Measurements from ENCODE around the gene MAP3K14. TPM values are rescaled to one million over a fixed set of nuclear protein-coding genes. Genes with fewer than 3 reads are reported as not detected.
A peak's percentile ranks its signal among the peaks of the same experiment; 100 is the strongest.

MAP3K14 gene
- total RNA-seq, 1 experiment from 2014 or later = 16.4 TPM

DNA sequence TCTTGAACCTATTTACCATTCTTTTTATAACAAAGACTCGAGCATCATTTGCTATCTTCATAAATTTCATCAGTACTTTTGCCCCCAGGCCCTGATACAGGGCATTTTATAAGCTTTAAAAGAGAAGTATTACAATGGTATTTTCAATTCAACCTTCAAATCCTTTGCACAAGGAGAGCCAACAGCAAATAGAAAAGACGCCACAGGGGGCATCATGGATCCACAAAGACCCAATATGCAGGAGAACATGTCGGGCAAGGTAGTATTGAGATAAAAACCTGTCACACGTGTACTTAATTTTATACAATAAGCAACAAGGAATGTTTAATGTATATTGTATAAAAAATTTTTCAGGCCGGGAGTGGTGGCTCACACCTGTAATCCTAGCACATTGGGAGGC lies 10.2 kb downstream of the MAP3K14 start:
- H3K4me3 ChIP-seq (replicated peaks in 1 of 2; ENCODE audit: low read depth in 1 of 2, low read length in 2 of 2) = no peak overlapping the region
- RAD21 ChIA-PET (ENCODE audit: low non-redundant PET in 1 of 2, low total read pairs in 2 of 2, uncharacterized antibody in 2 of 2, unreplicated experiment in 2 of 2) = no interaction called here
- no peak overlapping the region for H2AFZ ChIP-seq (ENCODE audit: low read depth, low read length, poor library complexity, severe bottlenecking)
- no peak overlapping the region for H3K9ac ChIP-seq (ENCODE audit: low read length)
- H4K20me1 ChIP-seq (ENCODE audit: insufficient read depth) = peaks cover 26% of the 10 kb centered on the region; the same call in 1 of the 2 replicates
- no peaks in the 10 kb centered on the region for H3K9me3 ChIP-seq (ENCODE audit: control insufficient read depth in 1 of 2, insufficient read depth in 1 of 2, low read depth in 1 of 2, low read length in 2 of 2)
- H3K27me3 ChIP-seq (ENCODE audit: insufficient read depth, low read length) = no peaks in the 10 kb centered on the region
- H3K9me2 ChIP-seq (ENCODE audit: insufficient read depth) = no peaks in the 10 kb centered on the region
- CTCF ChIA-PET = interaction anchor here (0.8 to 1.5 kb wide), 2 partner anchors 11 to 78 kb away, joined by 3 to 4 read pairs; no protein-coding TSS in a partner anchor
- TF ChIP-seq, protein P1, sequence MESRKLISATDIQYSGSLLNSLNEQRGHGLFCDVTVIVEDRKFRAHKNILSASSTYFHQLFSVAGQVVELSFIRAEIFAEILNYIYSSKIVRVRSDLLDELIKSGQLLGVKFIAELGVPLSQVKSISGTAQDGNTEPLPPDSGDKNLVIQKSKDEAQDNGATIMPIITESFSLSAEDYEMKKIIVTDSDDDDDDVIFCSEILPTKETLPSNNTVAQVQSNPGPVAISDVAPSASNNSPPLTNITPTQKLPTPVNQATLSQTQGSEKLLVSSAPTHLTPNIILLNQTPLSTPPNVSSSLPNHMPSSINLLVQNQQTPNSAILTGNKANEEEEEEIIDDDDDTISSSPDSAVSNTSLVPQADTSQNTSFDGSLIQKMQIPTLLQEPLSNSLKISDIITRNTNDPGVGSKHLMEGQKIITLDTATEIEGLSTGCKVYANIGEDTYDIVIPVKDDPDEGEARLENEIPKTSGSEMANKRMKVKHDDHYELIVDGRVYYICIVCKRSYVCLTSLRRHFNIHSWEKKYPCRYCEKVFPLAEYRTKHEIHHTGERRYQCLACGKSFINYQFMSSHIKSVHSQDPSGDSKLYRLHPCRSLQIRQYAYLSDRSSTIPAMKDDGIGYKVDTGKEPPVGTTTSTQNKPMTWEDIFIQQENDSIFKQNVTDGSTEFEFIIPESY (IDR thresholded peaks at IDR 0.05; ENCODE audit: extremely low read depth, insufficient replicate concordance, low read length) = no peak
- TF ChIP-seq, protein P2, sequence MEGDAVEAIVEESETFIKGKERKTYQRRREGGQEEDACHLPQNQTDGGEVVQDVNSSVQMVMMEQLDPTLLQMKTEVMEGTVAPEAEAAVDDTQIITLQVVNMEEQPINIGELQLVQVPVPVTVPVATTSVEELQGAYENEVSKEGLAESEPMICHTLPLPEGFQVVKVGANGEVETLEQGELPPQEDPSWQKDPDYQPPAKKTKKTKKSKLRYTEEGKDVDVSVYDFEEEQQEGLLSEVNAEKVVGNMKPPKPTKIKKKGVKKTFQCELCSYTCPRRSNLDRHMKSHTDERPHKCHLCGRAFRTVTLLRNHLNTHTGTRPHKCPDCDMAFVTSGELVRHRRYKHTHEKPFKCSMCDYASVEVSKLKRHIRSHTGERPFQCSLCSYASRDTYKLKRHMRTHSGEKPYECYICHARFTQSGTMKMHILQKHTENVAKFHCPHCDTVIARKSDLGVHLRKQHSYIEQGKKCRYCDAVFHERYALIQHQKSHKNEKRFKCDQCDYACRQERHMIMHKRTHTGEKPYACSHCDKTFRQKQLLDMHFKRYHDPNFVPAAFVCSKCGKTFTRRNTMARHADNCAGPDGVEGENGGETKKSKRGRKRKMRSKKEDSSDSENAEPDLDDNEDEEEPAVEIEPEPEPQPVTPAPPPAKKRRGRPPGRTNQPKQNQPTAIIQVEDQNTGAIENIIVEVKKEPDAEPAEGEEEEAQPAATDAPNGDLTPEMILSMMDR (IDR thresholded peaks at IDR 0.05 in 2 of 3, conservative IDR thresholded peaks at IDR 0.05 in 1 of 3; ENCODE audit: borderline replicate concordance in 1 of 3, insufficient read depth in 1 of 3, low read depth in 2 of 3, low read length in 2 of 3) = peak in 2 of 3 experiments; percentile 9 to 38; a peak in 2 of 6 replicates
- TF ChIP-seq RAD21 (IDR thresholded peaks at IDR 0.05; ENCODE audit: low read depth) (peak; percentile 29; the same call in 1 of the 2 replicates), JUND (IDR thresholded peaks at IDR 0.05) (no peak), YY1 (IDR thresholded peaks at IDR 0.05; ENCODE audit: extremely low read depth, insufficient replicate concordance, low read depth, low read length) (no peak), FOSL1 (IDR thresholded peaks at IDR 0.05; ENCODE audit: low read depth) (no peak), SP1 (IDR thresholded peaks at IDR 0.05; ENCODE audit: low read depth) (no peak), CBX3 (IDR thresholded peaks at IDR 0.05; ENCODE audit: low read depth) (no peak), EZH2phosphoT487 (IDR thresholded peaks at IDR 0.05; ENCODE audit: borderline replicate concordance) (no peak)
- H3K36me3 ChIP-seq (ENCODE audit: control insufficient read depth in 1 of 2, insufficient read depth in 2 of 2, low read length in 2 of 2) = peaks cover 0 to 22% of the 10 kb centered on the region in 2 experiments; a peak in 2 of 4 replicates
- no peak overlapping the region for H3K27ac ChIP-seq (ENCODE audit: low read depth, low read length)
- no peak for DNase-seq (ENCODE audit: low read depth, low spot score)
- H3K4me2 ChIP-seq (ENCODE audit: low read length) = peak overlapping the region; percentile 12; the same call in 1 of the 2 replicates
- intact Hi-C loops (cut with micrococcal nuclease) = loop anchor here (1.0 kb wide), 1 partner anchor 9 kb away; no protein-coding TSS in a partner anchor
- no TSS peak for BruUV-seq (replicated peaks)
- no peak for ATAC-seq
- peaks cover 44 to 77% of the 10 kb centered on the region in 2 experiments for H3K4me1 ChIP-seq (ENCODE audit: control insufficient read depth in 1 of 2, insufficient read depth in 2 of 2, low read length in 2 of 2)
- POLR2A ChIA-PET = no interaction called here
- peaks cover 100% of the 10 kb centered on the region for H3K79me2 ChIP-seq (ENCODE audit: insufficient read depth, low read length)

All from HCT116 (cell line).